C1 segment of cervical spinal cord (tissue), 14 donors: ENCODE measurements around the gene TFB1M.
"Not testable (repeated sequence)": the region's sequence is repeated elsewhere in the genome, so short reads cannot be mapped to it uniquely, and the experiment has no call there.

ENCODE experiments used
- DNase-seq, 14 donors: peaks; one replicate each; lab custom pipeline; 2025; lab: John Stamatoyannopoulos, UW

Gene TFB1M

GRCh38 chr6:155314092-155314772 lies at the start of gene TFB1M:
Gene TFB1M (minus strand): TSS chr6:155314484. CDS start chr6:155314428, 56 bp downstream.
- peak; percentile 75 to 99 (median 96) for DNase-seq

GRCh38 chr6:155364021-155364420 lies 49.7 kb upstream of the TFB1M start:
- DNase-seq, result not testable (repeated sequence)

GRCh38 chr6:155362968-155363632 lies 48.8 kb upstream of the TFB1M start:
- DNase-seq, result not testable (repeated sequence)

GRCh38 chr6:155354167-155354566 lies 39.9 kb upstream of the TFB1M start:
- no peak for DNase-seq

- DNase-seq, result no peak
Observed at GRCh38 chr6:155352811-155353210, 38.5 kb upstream of the TFB1M start.

- DNase-seq, result no peak
Observed at GRCh38 chr6:155352130-155352420, 37.8 kb upstream of the TFB1M start.

- no peak for DNase-seq
Observed at GRCh38 chr6:155351273-155352129, 37.2 kb upstream of the TFB1M start.

GRCh38 chr6:155349956-155350355 lies 35.7 kb upstream of the TFB1M start:
- no peak for DNase-seq

- no peak for DNase-seq
Observed at GRCh38 chr6:155349129-155349528, 34.8 kb upstream of the TFB1M start.

- no peak for DNase-seq
Observed at GRCh38 chr6:155347800-155348199, 33.5 kb upstream of the TFB1M start.

- DNase-seq, result no peak
Observed at GRCh38 chr6:155346957-155347356, 32.7 kb upstream of the TFB1M start.

- no peak for DNase-seq
Observed at GRCh38 chr6:155344341-155345006, 30.2 kb upstream of the TFB1M start.

GRCh38 chr6:155341130-155341828 lies 27.0 kb upstream of the TFB1M start:
- no peak for DNase-seq

GRCh38 chr6:155340464-155341129 lies 26.3 kb upstream of the TFB1M start:
- no peak for DNase-seq

GRCh38 chr6:155339929-155340328 lies 25.6 kb upstream of the TFB1M start:
- not testable (repeated sequence) for DNase-seq

- DNase-seq, result not testable (repeated sequence)
Observed at GRCh38 chr6:155338237-155338636, 24.0 kb upstream of the TFB1M start.

GRCh38 chr6:155335265-155335664 lies 21.0 kb upstream of the TFB1M start:
- no peak for DNase-seq

GRCh38 chr6:155334073-155334472 lies 19.8 kb upstream of the TFB1M start:
- DNase-seq, result not testable (repeated sequence)

GRCh38 chr6:155333414-155333813 lies 19.1 kb upstream of the TFB1M start:
- no peak for DNase-seq

GRCh38 chr6:155330922-155331321 lies 16.6 kb upstream of the TFB1M start:
- no peak for DNase-seq
